ENCODE results near the gene TIA1.

The TIA1 gene

DNA sequence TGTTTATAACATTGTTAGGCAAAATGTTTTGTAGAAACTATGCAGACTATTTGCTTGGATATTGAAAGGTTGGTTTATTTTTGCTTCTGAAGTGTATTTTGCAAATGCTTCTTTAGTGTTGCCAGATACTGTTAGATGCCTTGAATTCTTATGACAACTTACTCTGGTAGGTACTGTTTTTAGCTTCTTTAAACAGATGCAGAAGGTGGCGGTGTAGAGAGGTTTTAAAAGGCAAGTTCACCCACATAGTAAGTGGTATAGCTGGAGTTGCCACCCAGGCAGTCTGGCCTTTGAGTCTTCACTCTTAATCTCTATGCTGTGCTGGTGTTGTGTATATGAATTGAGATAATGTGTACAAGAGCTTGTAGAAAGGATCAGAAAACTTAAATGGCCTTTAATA, 13.1 kb upstream of the TIA1 start:
- POLR2A ChIA-PET, result no interaction called here
- DNase-seq (ENCODE audit: extremely low spot score), result no peak
- TF ChIP-seq, protein P1, sequence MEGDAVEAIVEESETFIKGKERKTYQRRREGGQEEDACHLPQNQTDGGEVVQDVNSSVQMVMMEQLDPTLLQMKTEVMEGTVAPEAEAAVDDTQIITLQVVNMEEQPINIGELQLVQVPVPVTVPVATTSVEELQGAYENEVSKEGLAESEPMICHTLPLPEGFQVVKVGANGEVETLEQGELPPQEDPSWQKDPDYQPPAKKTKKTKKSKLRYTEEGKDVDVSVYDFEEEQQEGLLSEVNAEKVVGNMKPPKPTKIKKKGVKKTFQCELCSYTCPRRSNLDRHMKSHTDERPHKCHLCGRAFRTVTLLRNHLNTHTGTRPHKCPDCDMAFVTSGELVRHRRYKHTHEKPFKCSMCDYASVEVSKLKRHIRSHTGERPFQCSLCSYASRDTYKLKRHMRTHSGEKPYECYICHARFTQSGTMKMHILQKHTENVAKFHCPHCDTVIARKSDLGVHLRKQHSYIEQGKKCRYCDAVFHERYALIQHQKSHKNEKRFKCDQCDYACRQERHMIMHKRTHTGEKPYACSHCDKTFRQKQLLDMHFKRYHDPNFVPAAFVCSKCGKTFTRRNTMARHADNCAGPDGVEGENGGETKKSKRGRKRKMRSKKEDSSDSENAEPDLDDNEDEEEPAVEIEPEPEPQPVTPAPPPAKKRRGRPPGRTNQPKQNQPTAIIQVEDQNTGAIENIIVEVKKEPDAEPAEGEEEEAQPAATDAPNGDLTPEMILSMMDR (IDR thresholded peaks at IDR 0.05; ENCODE audit: control extremely low read depth, extremely low read depth, low read depth, missing control alignments), result no peak
- CTCF ChIA-PET, result interaction anchor here (1.5 kb wide), 1 partner anchor 41 kb away, joined by 5 read pairs; the partner anchor contains the start of gene FAM136A

DNA sequence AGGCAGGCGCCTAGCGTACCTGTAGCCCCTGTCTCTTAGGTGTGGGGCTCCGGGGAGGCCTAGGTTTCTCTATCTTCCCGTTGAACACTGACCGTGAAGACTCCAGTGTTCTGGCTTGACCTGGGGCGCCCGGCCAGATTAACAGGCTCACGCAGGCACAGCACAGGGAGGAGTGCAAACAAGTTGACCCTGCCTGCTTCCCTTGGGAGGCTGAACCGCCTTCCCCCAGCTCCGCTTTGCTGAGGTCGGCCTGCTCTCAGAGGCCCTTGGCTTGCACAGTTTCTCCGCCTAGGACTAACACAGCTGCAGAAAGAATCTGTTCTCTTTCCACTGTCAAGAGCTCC, 10.1 kb upstream of the TIA1 start:
- ChIA-PET CTCF (interaction anchor here (0.9 to 1.4 kb wide), 5 partner anchors 9 to 43 kb away, joined by 3 to 7 read pairs (median 4); partner anchors contain the start of genes FAM136A, SNRPG and TIA1), POLR2A (interaction anchor here (0.8 to 1.7 kb wide), 4 partner anchors 25 to 173 kb away, joined by 3 to 24 read pairs (median 4); partner anchors contain the start of genes C2orf42 and SNRPG)
- DNase-seq (ENCODE audit: extremely low spot score), result peak; percentile 20
- TF ChIP-seq, protein P1 (IDR thresholded peaks at IDR 0.05; ENCODE audit: control extremely low read depth, extremely low read depth, low read depth, missing control alignments), result no peak

DNA sequence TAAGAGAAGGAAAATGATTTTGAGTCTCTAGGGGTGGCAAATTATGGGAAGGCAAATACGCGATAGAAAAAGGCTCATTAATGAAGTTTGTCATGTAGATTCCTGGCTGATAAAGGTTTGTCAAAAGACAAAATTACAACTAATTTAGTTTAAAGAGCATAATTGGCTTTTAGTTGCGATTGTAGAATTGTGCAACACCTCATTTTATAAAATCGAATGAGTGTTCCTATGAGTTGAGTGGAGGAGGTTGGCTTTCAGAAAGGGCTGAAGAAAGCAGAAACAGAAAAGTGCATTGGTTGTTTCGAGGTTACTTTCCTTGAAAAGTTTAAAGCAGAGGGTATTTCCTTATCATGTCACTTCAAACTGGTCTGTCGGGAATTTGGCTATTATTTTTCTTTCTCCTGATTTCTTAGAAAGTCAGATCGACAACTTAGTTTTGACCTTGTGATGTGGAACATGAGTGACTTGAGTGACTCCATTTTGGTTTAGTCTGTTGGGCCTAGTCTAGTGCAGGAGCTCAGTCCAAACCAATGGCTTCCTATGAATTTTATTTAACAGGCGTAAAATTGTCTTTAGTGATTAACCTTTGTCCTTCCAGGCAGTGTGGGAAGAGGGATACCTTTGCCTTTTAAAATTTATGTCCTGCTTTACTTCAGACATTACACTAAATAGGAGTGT, 7.3 kb upstream of the TIA1 start:
- TF ChIP-seq, protein P1 (IDR thresholded peaks at IDR 0.05; ENCODE audit: control extremely low read depth, extremely low read depth, low read depth, missing control alignments), result no peak
- POLR2A ChIA-PET, result no interaction called here
- CTCF ChIA-PET, result no interaction called here
- no peak for DNase-seq (ENCODE audit: extremely low spot score)

DNA sequence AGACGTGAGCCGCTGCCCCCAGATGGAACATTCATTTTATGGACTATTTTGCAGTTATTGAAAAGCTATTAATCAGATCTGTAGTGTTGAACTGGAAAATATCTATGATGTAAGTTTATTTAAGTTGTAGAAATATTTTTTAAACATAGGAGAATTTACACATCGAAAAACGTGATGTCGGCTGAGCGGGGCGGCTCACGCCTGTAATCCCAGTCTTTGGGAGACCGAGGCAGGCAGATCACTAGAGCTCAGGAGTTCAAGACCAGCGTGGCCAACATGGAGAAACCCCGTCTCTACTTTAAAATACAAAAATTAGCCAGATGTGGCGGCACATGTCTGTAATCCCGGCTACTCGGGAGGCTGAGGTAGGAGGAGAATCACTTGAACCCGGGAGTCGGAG, 2.0 kb upstream of the TIA1 start:
- POLR2A ChIA-PET, result no interaction called here
- CTCF ChIA-PET, result no interaction called here
- no peak for DNase-seq (ENCODE audit: extremely low spot score)
- TF ChIP-seq, protein P1 (IDR thresholded peaks at IDR 0.05; ENCODE audit: control extremely low read depth, extremely low read depth, low read depth, missing control alignments), result no peak

DNA sequence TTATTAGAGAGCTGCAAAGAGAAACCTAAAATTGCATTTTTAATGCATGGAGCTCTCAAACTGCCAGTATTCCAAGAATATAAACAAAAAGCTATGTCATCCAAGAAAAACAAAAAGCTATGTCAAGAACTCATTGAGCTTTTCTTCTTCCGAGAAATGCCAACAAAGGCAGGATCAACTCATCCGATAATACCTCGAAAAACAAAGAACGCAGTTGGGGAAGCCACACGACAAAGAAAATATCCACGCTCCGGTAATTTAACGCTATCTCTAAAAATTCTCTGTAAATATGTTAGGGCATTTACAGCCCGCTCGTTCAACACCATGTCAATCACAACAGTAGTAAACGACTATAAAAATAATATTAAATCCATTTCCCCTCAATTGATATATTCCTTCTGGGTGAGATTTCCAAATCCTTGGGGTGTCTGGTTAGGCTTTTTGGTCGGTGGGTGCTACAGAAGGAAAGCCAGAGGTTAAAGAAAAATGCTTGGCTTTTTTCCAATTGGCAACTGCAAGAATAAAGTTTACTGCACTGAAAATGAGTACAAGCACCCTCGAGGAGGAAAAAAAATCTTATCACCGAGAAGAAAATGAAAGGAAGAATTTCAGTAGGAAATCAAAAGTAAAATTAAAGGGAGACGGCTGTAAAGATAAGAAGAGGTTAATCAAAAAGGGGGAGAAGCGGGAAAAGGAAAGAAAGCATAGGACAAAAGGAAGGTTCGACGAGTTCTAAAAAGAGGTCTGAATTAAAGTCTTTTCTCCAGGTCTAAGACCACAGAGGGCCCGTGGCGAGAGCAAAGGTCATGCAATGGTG, 856 bp downstream of the TIA1 start:
- no peak for DNase-seq (ENCODE audit: extremely low spot score)
- TF ChIP-seq, protein P1 (IDR thresholded peaks at IDR 0.05; ENCODE audit: control extremely low read depth, extremely low read depth, low read depth, missing control alignments), result no peak
- ChIA-PET POLR2A (no interaction called here), CTCF (interaction anchor here (1.1 to 1.7 kb wide), 5 partner anchors 10 to 336 kb away, joined by 3 to 4 read pairs (median 3); partner anchors contain the start of gene FAM136A)

DNA sequence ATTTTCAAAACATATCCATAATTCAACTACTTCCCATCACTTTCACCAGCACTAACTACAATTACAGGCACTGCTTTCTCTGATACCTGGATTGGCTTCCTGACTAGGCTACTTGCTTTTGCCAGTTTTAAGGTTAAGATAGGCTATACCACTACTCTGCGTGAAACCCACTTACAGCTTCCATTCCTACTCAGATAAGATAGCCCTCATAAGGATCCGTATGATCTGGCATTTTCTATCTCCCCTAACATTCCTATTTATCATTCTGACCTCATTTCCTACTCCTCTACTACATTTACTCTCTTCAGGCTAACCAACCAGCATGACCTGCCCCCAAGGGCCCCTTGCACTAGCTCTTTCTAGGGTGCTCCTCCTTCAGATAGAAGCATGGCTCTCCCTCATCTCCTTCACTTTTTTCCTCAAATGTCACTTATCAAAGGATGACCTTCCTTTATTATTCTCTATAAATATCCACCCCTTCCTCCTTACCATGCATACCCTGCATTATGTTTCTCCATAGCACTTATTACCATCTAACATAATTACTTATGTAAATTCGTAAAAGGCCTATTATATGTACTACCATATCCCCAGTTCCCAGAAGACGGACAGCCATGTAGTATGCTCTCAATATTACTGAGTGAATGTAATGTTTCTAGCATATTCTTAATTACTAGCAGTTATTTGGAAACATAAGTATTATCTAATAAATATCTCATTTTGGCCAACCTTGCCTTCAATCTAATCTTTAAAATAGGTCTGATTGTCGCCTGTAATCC, 4.4 kb downstream of the TIA1 start:
- DNase-seq (ENCODE audit: extremely low spot score), result no peak
- ChIA-PET CTCF (no interaction called here), POLR2A (no interaction called here)
- TF ChIP-seq, protein P1 (IDR thresholded peaks at IDR 0.05; ENCODE audit: control extremely low read depth, extremely low read depth, low read depth, missing control alignments), result no peak
